GM12878 (cell line): Measurements from ENCODE around the gene AKNA. TPM values are rescaled to one million over a fixed set of nuclear protein-coding genes. Genes with fewer than 3 reads are reported as not detected.

ENCODE experiments used
- ATAC-seq: fragments of 200-7000 bp; cut with Tn5 transposase; 3 replicates; pipeline ENCODE4 v1.9.1; 2020; ENCODE audit warnings: mild to moderate bottlenecking, moderate library complexity
- BruUV-seq: library from RNA; stranded (reverse); fragments of 400-500 nt; replicated peaks from 2 replicates; lab custom pipeline; 2021; lab: Mats Ljungman, UMichigan
- CTCF ChIA-PET: fragments of 300-600 bp; sonication (Branson Sonifier 250); formaldehyde crosslinking; extraction: SDS; loops from one replicate; lab custom pipeline; 2021; ENCODE audit warnings: inconsistent platforms; lab: Yijun Ruan, JAX
- POLR2A ChIA-PET: fragments of 350-600 bp; formaldehyde crosslinking; extraction: SDS; loops from one replicate; lab custom pipeline; 2021; ENCODE audit warnings: inconsistent platforms; lab: Charles Lee
- RAD21 ChIA-PET: fragments of 300-600 bp; sonication (Branson Sonifier 250); formaldehyde crosslinking; loops from one replicate; lab custom pipeline; 2023; ENCODE audit warnings: antibody characterized with exemption; ENCODE audit not compliant: unreplicated experiment; lab: Charles Lee
- SMC1A ChIA-PET: fragments of 300-600 bp; sonication (Branson Sonifier 250); formaldehyde crosslinking; loops from one replicate; lab custom pipeline; 2023; ENCODE audit not compliant: unreplicated experiment, uncharacterized antibody; lab: Charles Lee
- DNase-seq: peaks from one replicate; pipeline ENCODE4 v3.0.0-alpha.2; 2011; ENCODE audit warnings: low read depth, low spot score
- FAIRE-seq: peaks from 3 replicates; lab custom pipeline; 2011; peaks lifted over from hg19 to GRCh38; lab: Jason Lieb, UNC
- H2AFZ ChIP-seq: 2 replicates; pipeline ENCODE4 v1.6.0; 2011; ENCODE audit warnings: low read depth, low read length, control low read depth; ENCODE audit not compliant: control insufficient read depth
- H3K27ac ChIP-seq: 2 replicates; pipeline ENCODE4 v1.5.1; 2011; ENCODE audit warnings: control low read depth; ENCODE audit not compliant: control insufficient read depth, insufficient read depth
- H3K27me3 ChIP-seq, 2 experiments: replicated peaks in 1 of 2; 2 replicates each; pipeline versions ENCODE4 v1.6.0 to v1.6.1; 2011; ENCODE audit warnings: low read length in 1 of 2; ENCODE audit not compliant: control insufficient read depth in 2 of 2, insufficient read depth in 2 of 2
- H3K36me3 ChIP-seq, 2 experiments: 2 replicates each; pipeline ENCODE4 v1.5.1; 2011; ENCODE audit warnings: low read length in 1 of 2; ENCODE audit not compliant: control insufficient read depth in 2 of 2, insufficient read depth in 2 of 2
- H3K4me1 ChIP-seq: 2 replicates; pipeline ENCODE4 v1.6.1; 2011; ENCODE audit warnings: mild to moderate bottlenecking, low read length, moderate library complexity, mixed read lengths; ENCODE audit not compliant: control insufficient read depth, insufficient read depth
- H3K4me2 ChIP-seq: 2 replicates; pipeline ENCODE4 v1.6.0; 2011; ENCODE audit warnings: control low read depth; ENCODE audit not compliant: control insufficient read depth, insufficient read depth
- H3K4me3 ChIP-seq: fragments of 200-600 bp; sonication (generic); 2 replicates; pipeline ENCODE4 v1.5.1; 2016
- H3K79me2 ChIP-seq: 2 replicates; pipeline ENCODE4 v1.6.0; 2011; ENCODE audit warnings: low read length; ENCODE audit not compliant: control insufficient read depth, insufficient read depth
- H3K9ac ChIP-seq: 2 replicates; pipeline ENCODE4 v1.8.0; 2011; ENCODE audit warnings: low read length, control low read depth, mixed read lengths; ENCODE audit not compliant: control insufficient read depth, insufficient read depth
- H3K9me3 ChIP-seq: replicated peaks from 3 replicates; pipeline ENCODE4 v1.5.1; 2011; ENCODE audit warnings: mild to moderate bottlenecking, low read length; ENCODE audit not compliant: control insufficient read depth, insufficient read depth
- H4K20me1 ChIP-seq: 2 replicates; pipeline ENCODE4 v1.6.0; 2011; ENCODE audit not compliant: control insufficient read depth, insufficient read depth
- ASH2L ChIP-seq: fragments of 300-600, 200-600 bp; sonication (generic); IDR thresholded peaks from 2 replicates; pipeline ENCODE4 v1.6.1; 2017; ENCODE audit warnings: low read depth, mild to moderate bottlenecking, borderline replicate concordance
- BCL11A ChIP-seq: IDR thresholded peaks from 2 replicates; pipeline ENCODE4 v1.6.1; 2011; ENCODE audit warnings: low read depth, low read length
- CHD4 ChIP-seq: fragments of 200-600 bp; sonication (generic); IDR thresholded peaks from 2 replicates; pipeline ENCODE4 v1.6.1; 2016; ENCODE audit warnings: mild to moderate bottlenecking
- ETV6 ChIP-seq, 2 experiments: fragments of 450-650 bp in 1 of 2; IDR thresholded peaks in 1 of 2; conservative IDR thresholded peaks in 1 of 2; 2 replicates each; pipeline ENCODE4 v1.6.1; 2014; ENCODE audit warnings: antibody characterized with exemption in 1 of 2, borderline replicate concordance in 1 of 2, low read depth in 1 of 2, mild to moderate bottlenecking in 1 of 2, moderate library complexity in 1 of 2
- GATAD2B ChIP-seq: fragments of 450-650 bp; conservative IDR thresholded peaks from 2 replicates; pipeline ENCODE4 v1.6.1; 2017; ENCODE audit warnings: low read depth, mild to moderate bottlenecking, moderate library complexity
- IRF5 ChIP-seq: fragments of 450-650 bp; IDR thresholded peaks from 2 replicates; pipeline ENCODE4 v1.6.1; 2017; ENCODE audit warnings: borderline replicate concordance
- KDM1A ChIP-seq: fragments of 200-600 bp; sonication (generic); IDR thresholded peaks from 2 replicates; pipeline ENCODE4 v1.6.1; 2016; ENCODE audit warnings: borderline replicate concordance
- NBN ChIP-seq: fragments of 450-650 bp; IDR thresholded peaks from 2 replicates; pipeline ENCODE4 v1.6.1; 2016
- POLR2AphosphoS5 ChIP-seq: IDR thresholded peaks from 2 replicates; pipeline ENCODE4 v1.6.1; 2011; ENCODE audit warnings: mild to moderate bottlenecking, low read length, inconsistent platforms
- RAD51 ChIP-seq: fragments of 450-650 bp; IDR thresholded peaks from 2 replicates; pipeline ENCODE4 v1.6.1; 2016; ENCODE audit warnings: moderate library complexity, mild to moderate bottlenecking, inconsistent platforms
- RFX5 ChIP-seq: IDR thresholded peaks from 2 replicates; pipeline ENCODE4 v1.6.1; 2011; ENCODE audit warnings: low read depth, low read length, improper control_type of control experiment
- SP1 ChIP-seq: IDR thresholded peaks from one replicate; pipeline ENCODE4 v1.6.1; 2011; ENCODE audit warnings: low read depth, low read length
- STAT1 ChIP-seq: fragments of 450-650 bp; conservative IDR thresholded peaks from 2 replicates; pipeline ENCODE4 v1.6.1; 2014; ENCODE audit warnings: antibody characterized with exemption, mild to moderate bottlenecking
- TARDBP ChIP-seq: IDR thresholded peaks from 2 replicates; pipeline ENCODE4 v1.6.1; 2016; ENCODE audit warnings: borderline replicate concordance
- TBL1XR1 ChIP-seq: IDR thresholded peaks from 2 replicates; pipeline ENCODE4 v1.6.1; 2012; ENCODE audit warnings: low read depth, low read length, improper control_type of control experiment
- ZNF384 ChIP-seq: IDR thresholded peaks from 2 replicates; pipeline ENCODE4 v1.6.1; 2012; ENCODE audit warnings: low read depth, mild to moderate bottlenecking, low read length, improper control_type of control experiment, borderline replicate concordance
- WGBS: methylation state at CpG from one replicate; pipeline ENCODE4 v1.1.6; 2016; ENCODE audit warnings: low lambda C conversion rate; ENCODE audit not compliant: insufficient replicate concordance, insufficient coverage; ENCODE audit errors: missing lambda C conversion rate; 5-methylcytosine and 5-hydroxymethylcytosine counted together
- in situ Hi-C: fragments of 300-500 bp; cut with MboI; formaldehyde crosslinking; loops from 9 replicates; pipeline ENCODE4 v1.14.3; 2018; ENCODE audit warnings: mixed read lengths
- intact Hi-C: fragments of 100-400 bp; cut with micrococcal nuclease; formaldehyde crosslinking; loops from one replicate; pipeline ENCODE4 v1.14.2; 2022; ENCODE audit not compliant: unreplicated experiment
- polyA plus RNA-seq, 11 experiments: library from polyadenylated mRNA; depleted of rRNA in 4 of 11; unstranded in 6 of 11; stranded (reverse) in 5 of 11; fragments of >200 nt; fragmentation: Nextera tagmentation in 4 of 11; fragmentation: Illumina TruSeq in 1 of 11; extraction: Ambion mirVana in 4 of 11; extraction: Trizol in 1 of 11; gene quantifications; 1 replicate in 1 of 11; 2 replicates in 10 of 11; pipeline versions ENCODE4 v1.2.1 to v1.2.3, GENCODE V29; 2011 to 2016; ENCODE audit warnings: inconsistent platforms in 2 of 11, missing spikeins in 2 of 11, low read depth in 1 of 11
- total RNA-seq, 4 experiments: library from RNA; depleted of rRNA in 3 of 4; stranded (reverse); fragments of >200 nt in 3 of 4; fragmentation: Illumina TruSeq in 1 of 4; extraction: Trizol in 1 of 4; gene quantifications; 2 replicates each; pipeline versions ENCODE4 v1.2.1 to v1.2.3, GENCODE V29; 2013 to 2021
- TF ChIP-seq, protein P1 (sequence below): fragments of 150-350 bp; IDR thresholded peaks from 2 replicates; pipeline ENCODE4 v1.6.1; 2016; ENCODE audit warnings: low read depth, low read length
- TF ChIP-seq, protein P2 (sequence below), 3 experiments: IDR thresholded peaks in 2 of 3; conservative IDR thresholded peaks in 1 of 3; 2 replicates each; pipeline ENCODE4 v1.5.1; 2011; ENCODE audit warnings: low read depth in 3 of 3, low read length in 3 of 3, mild to moderate bottlenecking in 3 of 3, control low read depth in 2 of 3, moderate library complexity in 2 of 3, inconsistent platforms in 1 of 3, mixed read lengths in 1 of 3; ENCODE audit not compliant: control insufficient read depth in 2 of 3, insufficient read depth in 1 of 3; ENCODE audit errors: extremely low read depth in 1 of 3

The AKNA gene
- total and polyA plus RNA-seq, 10 of the 15 experiments (the other 5 are each of a cell fraction or from before 2014, with no cell fraction given) = 1.6 to 132 (median 35.3) TPM

DNA sequence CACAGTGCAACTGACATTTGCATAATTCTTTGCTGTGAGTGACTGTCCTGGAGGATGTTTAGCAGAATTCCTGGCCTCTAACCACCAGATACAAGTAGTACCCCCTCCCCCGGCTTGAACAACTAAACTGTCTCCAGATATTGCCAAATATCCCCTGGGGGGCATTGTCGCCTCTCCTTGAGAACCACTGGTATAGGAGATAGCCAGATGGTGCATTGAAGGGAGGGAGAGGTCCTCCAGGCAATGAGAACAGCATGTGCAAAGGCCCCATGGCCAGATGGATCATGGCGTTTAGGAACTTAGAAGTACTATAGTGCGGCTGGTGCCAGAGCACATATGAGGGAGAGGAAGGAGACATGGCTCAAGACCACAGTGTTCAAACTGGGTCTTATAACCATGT lies 83.8 kb downstream of the AKNA start (continued):
- TF ChIP-seq, protein P1, sequence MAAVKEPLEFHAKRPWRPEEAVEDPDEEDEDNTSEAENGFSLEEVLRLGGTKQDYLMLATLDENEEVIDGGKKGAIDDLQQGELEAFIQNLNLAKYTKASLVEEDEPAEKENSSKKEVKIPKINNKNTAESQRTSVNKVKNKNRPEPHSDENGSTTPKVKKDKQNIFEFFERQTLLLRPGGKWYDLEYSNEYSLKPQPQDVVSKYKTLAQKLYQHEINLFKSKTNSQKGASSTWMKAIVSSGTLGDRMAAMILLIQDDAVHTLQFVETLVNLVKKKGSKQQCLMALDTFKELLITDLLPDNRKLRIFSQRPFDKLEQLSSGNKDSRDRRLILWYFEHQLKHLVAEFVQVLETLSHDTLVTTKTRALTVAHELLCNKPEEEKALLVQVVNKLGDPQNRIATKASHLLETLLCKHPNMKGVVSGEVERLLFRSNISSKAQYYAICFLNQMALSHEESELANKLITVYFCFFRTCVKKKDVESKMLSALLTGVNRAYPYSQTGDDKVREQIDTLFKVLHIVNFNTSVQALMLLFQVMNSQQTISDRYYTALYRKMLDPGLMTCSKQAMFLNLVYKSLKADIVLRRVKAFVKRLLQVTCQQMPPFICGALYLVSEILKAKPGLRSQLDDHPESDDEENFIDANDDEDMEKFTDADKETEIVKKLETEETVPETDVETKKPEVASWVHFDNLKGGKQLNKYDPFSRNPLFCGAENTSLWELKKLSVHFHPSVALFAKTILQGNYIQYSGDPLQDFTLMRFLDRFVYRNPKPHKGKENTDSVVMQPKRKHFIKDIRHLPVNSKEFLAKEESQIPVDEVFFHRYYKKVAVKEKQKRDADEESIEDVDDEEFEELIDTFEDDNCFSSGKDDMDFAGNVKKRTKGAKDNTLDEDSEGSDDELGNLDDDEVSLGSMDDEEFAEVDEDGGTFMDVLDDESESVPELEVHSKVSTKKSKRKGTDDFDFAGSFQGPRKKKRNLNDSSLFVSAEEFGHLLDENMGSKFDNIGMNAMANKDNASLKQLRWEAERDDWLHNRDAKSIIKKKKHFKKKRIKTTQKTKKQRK = no peak
- TF ChIP-seq, protein P2, sequence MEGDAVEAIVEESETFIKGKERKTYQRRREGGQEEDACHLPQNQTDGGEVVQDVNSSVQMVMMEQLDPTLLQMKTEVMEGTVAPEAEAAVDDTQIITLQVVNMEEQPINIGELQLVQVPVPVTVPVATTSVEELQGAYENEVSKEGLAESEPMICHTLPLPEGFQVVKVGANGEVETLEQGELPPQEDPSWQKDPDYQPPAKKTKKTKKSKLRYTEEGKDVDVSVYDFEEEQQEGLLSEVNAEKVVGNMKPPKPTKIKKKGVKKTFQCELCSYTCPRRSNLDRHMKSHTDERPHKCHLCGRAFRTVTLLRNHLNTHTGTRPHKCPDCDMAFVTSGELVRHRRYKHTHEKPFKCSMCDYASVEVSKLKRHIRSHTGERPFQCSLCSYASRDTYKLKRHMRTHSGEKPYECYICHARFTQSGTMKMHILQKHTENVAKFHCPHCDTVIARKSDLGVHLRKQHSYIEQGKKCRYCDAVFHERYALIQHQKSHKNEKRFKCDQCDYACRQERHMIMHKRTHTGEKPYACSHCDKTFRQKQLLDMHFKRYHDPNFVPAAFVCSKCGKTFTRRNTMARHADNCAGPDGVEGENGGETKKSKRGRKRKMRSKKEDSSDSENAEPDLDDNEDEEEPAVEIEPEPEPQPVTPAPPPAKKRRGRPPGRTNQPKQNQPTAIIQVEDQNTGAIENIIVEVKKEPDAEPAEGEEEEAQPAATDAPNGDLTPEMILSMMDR (IDR thresholded peaks at IDR 0.05 in 2 of 3, conservative IDR thresholded peaks at IDR 0.05 in 1 of 3; ENCODE audit: control insufficient read depth in 2 of 3, extremely low read depth in 1 of 3, insufficient read depth in 1 of 3, low read depth in 3 of 3, low read length in 3 of 3) = no peak
- TF ChIP-seq ETV6 (conservative IDR thresholded peaks at IDR 0.05 in 1 of 2, IDR thresholded peaks at IDR 0.05 in 1 of 2; ENCODE audit: borderline replicate concordance in 1 of 2, low read depth in 1 of 2) (no peak), RAD51 (no peak), NBN (no peak), KDM1A (no peak)

- ChIA-PET POLR2A (no interaction called here), CTCF (no interaction called here), SMC1A (interaction anchor here (0.6 kb wide), 1 partner anchor 199 kb away, joined by 3 read pairs; no protein-coding TSS in a partner anchor), RAD21 (no interaction called here)
- Histone ChIP-seq H3K79me2 (no peaks in the 10 kb centered on the region), H3K9ac (no peak overlapping the region), H4K20me1 (0 out of 2 replicates have a peak, but pooled peaks cover 3% of the 10 kb centered on the region), H3K36me3 (no peaks in the 10 kb centered on the region), H3K4me1 (no peaks in the 10 kb centered on the region), H3K9me3 (no peaks in the 10 kb centered on the region), H3K27me3 (peaks cover 0 to 8% of the 10 kb centered on the region in 2 experiments; a peak in 2 of 4 replicates), H3K27ac (no peak overlapping the region), H3K4me2 (no peak overlapping the region), H3K4me3 (no peak overlapping the region), H2AFZ (no peak overlapping the region)
- intact Hi-C loops = no loop called here
- in situ Hi-C loops = no loop called here
- no peak for FAIRE-seq
- WGBS = 1% methylated on average over 5 of the region's 5 CpGs
- no peak for ATAC-seq
- no peak for DNase-seq
- BruUV-seq = no TSS peak
- TF ChIP-seq STAT1 (no peak), TBL1XR1 (no peak), BCL11A (no peak), ZNF384 (no peak), CHD4 (no peak), GATAD2B (no peak), RAD51 (no peak), IRF5 (no peak), ASH2L (no peak), RFX5 (no peak), POLR2AphosphoS5 (no peak), SP1 (no peak), TARDBP (no peak)
Measured at GRCh38 chr9:114303571-114303970, 84.2 kb downstream of the AKNA start.
